ENCODE measurements around the gene C10orf67.

- TF ChIP-seq CTCF (IDR thresholded peaks at IDR 0.05; ENCODE audit: low read depth, low read length) (no peak), EZH2phosphoT487 (IDR thresholded peaks at IDR 0.05; ENCODE audit: low read depth) (no peak)
Observed at GRCh38 chr10:23191764-23192711, 152.6 kb downstream of the C10orf67 start, which contains the start of gene PTF1A.
